Measurements from ENCODE around the gene HAUS7.
"Not testable (repeated sequence)": the region's sequence is repeated elsewhere in the genome, so short reads cannot be mapped to it uniquely, and the experiment has no call there.

The HAUS7 gene

GRCh38 chrX:153411255-153411987, 59.0 kb downstream of the HAUS7 start, which contains the start of gene ZFP92:
Gene ZFP92 (plus strand): TSS chrX:153411472. CDS start chrX:153418323, 6,851 bp downstream.
- DNase-seq (ENCODE audit: low read depth in 2 of 2, low spot score in 1 of 2), result no peak

GRCh38 chrX:153410888-153411254, 59.5 kb downstream of the HAUS7 start:
- no peak for DNase-seq (ENCODE audit: low read depth in 2 of 2, low spot score in 1 of 2)

- DNase-seq (ENCODE audit: low read depth in 2 of 2, low spot score in 1 of 2), result no peak
Measured at GRCh38 chrX:153410373-153410772, 60.0 kb downstream of the HAUS7 start.

GRCh38 chrX:153409414-153410101, 60.8 kb downstream of the HAUS7 start:
- no peak for DNase-seq (ENCODE audit: low read depth in 2 of 2, low spot score in 1 of 2)

GRCh38 chrX:153408871-153409351, 61.5 kb downstream of the HAUS7 start:
- no peak for DNase-seq (ENCODE audit: low read depth in 2 of 2, low spot score in 1 of 2)

- no peak for DNase-seq (ENCODE audit: low read depth in 2 of 2, low spot score in 1 of 2)
Measured at GRCh38 chrX:153408221-153408721, 62.1 kb downstream of the HAUS7 start.

- DNase-seq (ENCODE audit: low read depth in 2 of 2, low spot score in 1 of 2), result no peak
Measured at GRCh38 chrX:153407736-153408135, 62.6 kb downstream of the HAUS7 start.

GRCh38 chrX:153406903-153407302, 63.5 kb downstream of the HAUS7 start:
- DNase-seq (ENCODE audit: low read depth in 2 of 2, low spot score in 1 of 2), result no peak

- no peak for DNase-seq (ENCODE audit: low read depth in 2 of 2, low spot score in 1 of 2)
Measured at GRCh38 chrX:153406011-153406410, 64.4 kb downstream of the HAUS7 start.

GRCh38 chrX:153405426-153405825, 65.0 kb downstream of the HAUS7 start:
- no peak for DNase-seq (ENCODE audit: low read depth in 2 of 2, low spot score in 1 of 2)

GRCh38 chrX:153404333-153404732, 66.0 kb downstream of the HAUS7 start:
- not testable (repeated sequence) for DNase-seq (ENCODE audit: low read depth in 2 of 2, low spot score in 1 of 2)

GRCh38 chrX:153401133-153401764, 69.1 kb downstream of the HAUS7 start, which contains the start of gene PNMA6E:
Gene PNMA6E (minus strand): TSS chrX:153401350. CDS start chrX:153398849, 2,501 bp downstream.
- no peak for DNase-seq (ENCODE audit: low read depth in 2 of 2, low spot score in 1 of 2)

GRCh38 chrX:153400146-153401132, 69.9 kb downstream of the HAUS7 start:
- DNase-seq (ENCODE audit: low read depth in 2 of 2, low spot score in 1 of 2), result no peak

GRCh38 chrX:153398275-153398960, 72.0 kb downstream of the HAUS7 start:
- DNase-seq (ENCODE audit: low read depth in 2 of 2, low spot score in 1 of 2), result no peak
